HG03135 (cell line): ENCODE measurements around the gene SLC39A10.
"Not testable (repeated sequence)": the region's sequence is repeated elsewhere in the genome, so short reads cannot be mapped to it uniquely, and the experiment has no call there.

Experiments used
- ATAC-seq: cut with Tn5 transposase; IDR thresholded peaks from one replicate; pipeline ENCODE4 v1.9.1; 2021; ENCODE audit warnings: mild to moderate bottlenecking, moderate library complexity; ENCODE audit not compliant: unreplicated experiment

The SLC39A10 gene

DNA sequence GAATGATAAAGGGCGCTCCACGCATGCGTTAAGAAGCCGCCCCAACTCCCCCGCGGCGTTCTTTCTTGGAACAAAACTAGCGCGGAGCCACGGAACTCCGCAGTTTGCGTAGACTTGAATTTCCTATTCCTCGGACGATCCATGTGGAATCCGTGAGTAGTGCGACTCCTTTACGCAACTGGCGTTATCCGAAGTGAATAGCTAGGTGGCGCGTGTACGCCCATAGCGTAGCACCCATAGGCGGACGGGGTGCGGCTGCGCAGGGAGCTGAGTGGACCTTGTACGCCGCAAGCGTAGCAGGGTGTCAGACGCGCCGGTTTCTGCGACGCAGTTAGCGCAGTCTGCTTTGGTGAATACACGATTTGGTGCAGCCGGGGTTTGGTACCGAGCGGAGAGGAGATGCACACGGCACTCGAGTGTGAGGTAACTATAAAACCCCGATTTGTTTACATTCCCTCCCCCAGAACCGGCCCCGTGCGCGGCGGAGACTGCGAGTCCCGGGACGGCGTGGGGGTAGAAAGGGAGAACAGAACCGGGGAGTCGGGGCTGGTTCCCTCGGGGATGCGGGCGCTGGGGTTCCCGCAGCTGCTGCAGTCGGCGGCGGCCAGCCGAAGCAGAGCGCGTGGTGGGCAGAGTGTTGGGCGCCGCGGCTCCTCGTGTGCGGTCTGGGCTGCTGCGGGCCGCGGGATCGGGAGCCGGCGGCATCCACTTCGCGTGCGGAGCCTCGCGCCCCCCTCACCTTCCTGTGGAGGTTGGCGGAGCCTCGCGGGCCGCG is at the start of gene SLC39A10:
Gene SLC39A10, plus strand, starts transcription at position 368 of the 775 bp plus-strand sequence. CDS start 22,817 bp downstream, outside the sequence.
- ATAC-seq = peak; percentile 74

GRCh38 chr2:195608768-195609454 is 48.1 kb upstream of the SLC39A10 start:
- ATAC-seq = no peak

DNA sequence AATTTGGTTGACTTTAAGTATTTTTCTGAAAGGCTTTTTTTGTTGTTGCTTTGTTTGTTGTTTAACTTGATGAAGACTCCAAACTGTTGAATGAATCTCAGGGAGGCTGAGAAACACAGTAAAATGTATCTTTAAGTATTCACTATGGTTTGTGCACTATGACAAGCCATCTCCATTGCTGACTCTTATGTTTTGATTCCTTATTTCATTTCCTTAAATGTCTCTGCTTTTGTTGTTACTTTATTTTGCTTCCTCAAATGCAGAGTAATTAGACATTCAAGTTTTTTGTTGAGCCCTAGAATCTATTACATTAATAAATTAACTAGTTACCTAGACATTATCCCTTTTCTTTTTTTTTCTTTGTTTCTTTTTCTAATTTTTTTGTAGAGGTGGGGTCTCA is 46.3 kb upstream of the SLC39A10 start:
- ATAC-seq = no peak

- ATAC-seq = no peak
These were observed 44.2 kb upstream of the SLC39A10 start for GRCh38 chr2:195612611-195613495.

- ATAC-seq = no peak
These were observed 43.1 kb upstream of the SLC39A10 start for GRCh38 chr2:195613922-195614321.

GRCh38 chr2:195619590-195619989 is 37.4 kb upstream of the SLC39A10 start:
- no peak for ATAC-seq

DNA sequence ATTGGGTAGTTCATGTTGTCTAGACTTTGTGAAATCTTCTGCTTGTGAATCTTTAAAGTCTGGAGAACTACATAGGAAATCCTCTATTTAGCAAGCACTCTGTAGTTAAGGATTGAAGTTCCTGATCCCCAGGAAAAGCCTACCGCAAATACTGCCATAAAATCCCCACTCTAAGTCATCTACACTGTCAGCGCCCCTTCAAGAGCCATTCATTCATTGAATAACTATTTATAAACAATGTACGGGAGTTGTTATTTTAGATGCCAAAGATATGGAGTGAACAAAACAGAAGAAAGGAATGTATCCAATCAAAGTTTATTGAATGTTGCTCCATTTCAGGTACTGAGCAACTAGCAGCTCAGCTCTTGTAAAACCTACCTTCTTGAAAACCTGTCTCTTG is 36.5 kb upstream of the SLC39A10 start:
- ATAC-seq = no peak

GRCh38 chr2:195622966-195623365 is 34.1 kb upstream of the SLC39A10 start:
- no peak for ATAC-seq

DNA sequence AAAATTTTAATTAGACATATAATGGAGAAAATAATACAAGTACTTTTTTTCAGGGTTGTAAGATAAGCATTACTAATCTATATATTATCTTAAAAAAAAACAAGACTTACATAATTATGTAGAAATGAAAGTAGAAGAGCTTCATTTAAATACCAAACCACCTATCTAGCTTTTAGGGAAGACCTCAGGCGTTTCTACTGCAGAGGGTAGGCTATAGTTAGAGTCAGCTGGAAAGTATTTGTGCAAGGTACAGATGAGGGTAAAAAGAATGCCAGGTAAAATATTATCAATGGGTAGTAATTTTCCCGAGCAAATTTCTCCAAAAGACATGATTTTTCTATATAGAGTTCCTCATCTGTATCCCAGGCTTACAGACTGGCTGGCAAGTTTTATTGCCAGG is 30.5 kb upstream of the SLC39A10 start:
- ATAC-seq = no peak

- ATAC-seq = no peak
These were observed 28.4 kb upstream of the SLC39A10 start for GRCh38 chr2:195628666-195629065.

DNA sequence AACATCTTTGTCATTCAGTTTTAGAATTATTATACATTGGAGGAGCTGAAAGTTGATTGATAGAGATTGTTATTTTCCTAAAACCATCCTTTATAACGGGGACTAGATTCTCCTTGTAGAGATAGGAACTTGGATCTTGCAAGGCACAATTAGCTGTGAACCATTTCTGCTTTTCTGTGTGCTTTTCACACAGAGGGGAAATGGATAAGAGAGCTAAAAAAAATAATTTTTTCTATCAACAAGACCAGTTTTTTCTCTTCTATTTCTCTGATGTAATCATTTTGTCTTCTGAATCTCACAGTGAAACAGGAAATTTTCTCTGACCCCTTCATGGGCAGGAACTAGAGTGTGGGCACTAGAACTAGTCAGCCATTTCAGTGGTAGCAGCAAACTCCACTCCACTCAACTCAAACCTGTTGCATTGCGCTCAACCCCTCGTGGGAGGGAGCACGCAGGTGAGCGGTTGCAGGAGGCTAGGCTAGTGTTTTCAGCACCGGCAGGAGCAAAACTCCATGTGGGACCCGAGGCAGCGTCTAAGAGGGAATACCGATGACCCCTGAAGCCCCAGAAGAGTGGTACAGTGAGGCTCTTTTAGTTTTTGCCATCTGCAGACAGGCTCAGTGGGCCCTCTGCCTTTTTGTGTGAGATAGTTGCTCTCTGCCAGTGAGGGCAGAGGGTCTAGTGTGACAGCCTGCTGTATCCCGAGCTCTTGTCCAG is 24.0 kb upstream of the SLC39A10 start:
- no peak for ATAC-seq

DNA sequence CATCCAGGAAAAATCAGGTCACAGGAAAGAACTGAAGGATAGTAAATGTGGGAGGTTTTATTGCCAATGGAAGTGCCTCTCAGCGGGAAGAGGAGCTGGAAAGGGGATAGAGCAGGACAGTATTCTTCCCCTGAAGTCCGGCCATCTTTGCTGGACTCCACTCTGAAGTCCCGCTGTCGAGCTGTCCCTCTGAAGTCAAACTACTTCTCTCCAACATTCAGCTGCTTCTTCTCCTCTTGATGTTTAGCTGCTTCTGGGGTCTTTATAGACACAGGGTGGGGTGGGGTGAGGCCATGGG is 23.5 kb upstream of the SLC39A10 start:
- no peak for ATAC-seq

- no peak for ATAC-seq
These were observed 23.1 kb upstream of the SLC39A10 start for GRCh38 chr2:195633974-195634373.

DNA sequence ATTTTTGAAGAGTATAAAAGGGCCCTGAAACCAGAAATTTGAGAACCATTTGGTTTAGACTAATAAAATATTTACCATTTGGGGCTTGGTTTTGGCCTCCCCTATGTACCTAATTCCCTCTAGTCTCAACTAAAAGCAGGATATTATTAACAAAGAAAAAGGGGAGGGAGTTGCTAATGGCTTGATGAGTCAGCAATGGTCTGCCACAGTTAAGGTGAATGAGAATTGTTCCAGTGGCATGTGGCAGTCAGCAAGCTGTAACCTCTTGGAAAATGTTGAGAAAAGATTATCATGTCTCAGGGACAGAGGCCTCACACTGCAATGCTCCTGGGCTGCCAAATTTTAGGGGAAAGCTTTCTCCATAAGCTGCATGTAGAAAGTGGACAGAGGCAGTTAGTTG is 20.1 kb upstream of the SLC39A10 start:
- ATAC-seq = no peak

- ATAC-seq = no peak
These were observed 18.3 kb upstream of the SLC39A10 start for GRCh38 chr2:195638750-195639149.

DNA sequence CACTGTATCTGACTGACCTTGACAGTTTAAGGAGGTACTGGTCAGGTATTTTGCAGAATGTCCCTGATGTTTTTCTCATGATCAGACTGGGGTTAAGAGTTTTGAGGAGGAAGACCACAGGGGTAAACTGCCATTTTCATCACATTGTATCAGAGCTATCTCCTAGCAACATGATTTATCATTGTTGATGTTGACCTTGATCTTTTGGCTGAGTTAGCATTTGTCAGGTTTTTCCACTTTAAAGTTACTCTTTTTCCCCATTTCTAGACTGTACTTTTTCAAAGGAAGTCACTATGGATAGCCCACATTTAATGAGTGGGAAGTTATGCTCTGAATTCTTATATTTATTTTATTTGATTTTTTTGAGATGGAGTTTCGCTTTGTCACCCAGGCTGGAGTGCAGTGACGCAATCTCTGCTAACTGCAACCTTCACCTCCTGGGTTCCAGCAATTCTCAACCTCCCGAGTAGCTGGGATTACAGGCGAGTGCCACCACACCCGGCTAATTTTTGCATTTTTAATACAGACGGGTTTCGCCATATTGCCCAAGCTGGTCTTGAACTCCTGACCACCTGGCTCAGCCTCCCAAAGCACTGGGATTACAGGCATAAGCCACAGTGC is 17.7 kb upstream of the SLC39A10 start:
- ATAC-seq = no peak

DNA sequence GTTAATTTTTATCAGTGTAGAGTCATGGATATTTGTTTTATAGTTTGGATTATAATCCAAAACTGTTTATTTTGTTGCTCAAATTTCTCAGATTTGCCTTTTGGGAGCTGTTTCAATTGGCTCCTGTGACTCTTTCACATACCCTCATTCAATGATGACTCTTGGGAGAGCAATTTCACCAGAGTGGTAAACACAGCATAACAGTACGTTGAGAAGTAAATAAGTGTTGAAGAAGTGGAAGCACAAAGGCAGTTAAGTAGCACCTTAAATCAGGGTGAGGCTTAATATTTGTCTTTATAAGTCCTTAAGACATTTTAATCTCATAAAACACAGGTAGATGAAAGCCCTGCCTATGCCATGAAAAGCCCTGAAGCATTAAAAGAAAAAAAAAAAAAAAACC is 17.1 kb upstream of the SLC39A10 start:
- no peak for ATAC-seq

DNA sequence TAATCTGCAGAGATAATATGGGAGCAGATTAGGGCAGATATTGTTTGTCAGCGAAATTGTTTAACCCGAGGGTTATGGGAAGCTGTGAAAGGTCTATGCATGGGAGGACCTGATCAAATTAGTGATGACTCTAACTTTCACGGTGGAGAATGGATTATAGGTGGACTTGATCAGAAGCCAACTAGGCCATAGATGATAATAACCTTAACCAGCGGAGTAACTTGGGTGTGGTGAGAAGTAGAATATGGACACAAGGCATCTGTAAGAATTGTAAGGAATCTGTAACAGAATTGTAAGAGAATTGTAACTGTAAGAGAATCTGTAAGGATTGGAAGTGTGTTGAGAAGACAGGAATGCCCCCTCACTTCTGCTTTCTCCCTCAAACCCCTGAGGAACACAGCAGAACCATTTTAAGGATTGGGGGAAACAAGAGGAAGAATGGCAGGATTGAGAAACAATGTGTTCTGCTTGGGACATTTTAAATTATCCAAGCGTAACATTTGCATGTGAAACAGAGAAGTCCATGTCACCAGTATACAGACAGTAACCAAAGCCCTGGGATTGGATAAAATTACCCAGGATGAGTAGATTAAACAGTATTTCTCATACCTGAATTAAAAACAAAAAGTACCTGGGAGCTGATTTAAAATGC is 14.9 kb upstream of the SLC39A10 start:
- no peak for ATAC-seq

- ATAC-seq = no peak
These were observed 14.4 kb upstream of the SLC39A10 start for GRCh38 chr2:195642679-195643068.

DNA sequence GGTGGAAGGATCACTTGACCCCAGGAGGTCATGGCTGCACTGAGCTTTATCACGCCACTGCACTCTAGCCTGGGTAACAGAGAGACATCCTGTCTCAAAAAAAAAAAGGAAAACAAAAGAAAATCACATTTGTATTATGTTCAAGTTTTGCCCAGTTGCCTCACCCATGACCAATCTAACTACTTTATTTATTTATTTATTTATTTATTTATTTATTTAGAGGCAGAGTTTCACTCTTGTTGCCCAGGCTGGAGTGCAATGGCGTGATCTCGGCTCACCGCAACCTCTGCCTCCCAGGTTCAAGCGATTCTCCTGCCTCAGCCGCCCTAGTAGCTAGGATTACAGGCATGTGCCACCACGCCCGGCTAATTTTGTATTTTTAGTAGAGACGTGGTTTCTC is 12.3 kb upstream of the SLC39A10 start:
- ATAC-seq = not testable (repeated sequence)
